ENCODE results near the gene BTBD6. TPM values are rescaled to one million over a fixed set of nuclear protein-coding genes. Genes with fewer than 3 reads are reported as not detected.

The BTBD6 gene
- total RNA-seq, 8 experiments from 2014 or later = 18.8 to 29.3 (median 26.3) TPM

DNA sequence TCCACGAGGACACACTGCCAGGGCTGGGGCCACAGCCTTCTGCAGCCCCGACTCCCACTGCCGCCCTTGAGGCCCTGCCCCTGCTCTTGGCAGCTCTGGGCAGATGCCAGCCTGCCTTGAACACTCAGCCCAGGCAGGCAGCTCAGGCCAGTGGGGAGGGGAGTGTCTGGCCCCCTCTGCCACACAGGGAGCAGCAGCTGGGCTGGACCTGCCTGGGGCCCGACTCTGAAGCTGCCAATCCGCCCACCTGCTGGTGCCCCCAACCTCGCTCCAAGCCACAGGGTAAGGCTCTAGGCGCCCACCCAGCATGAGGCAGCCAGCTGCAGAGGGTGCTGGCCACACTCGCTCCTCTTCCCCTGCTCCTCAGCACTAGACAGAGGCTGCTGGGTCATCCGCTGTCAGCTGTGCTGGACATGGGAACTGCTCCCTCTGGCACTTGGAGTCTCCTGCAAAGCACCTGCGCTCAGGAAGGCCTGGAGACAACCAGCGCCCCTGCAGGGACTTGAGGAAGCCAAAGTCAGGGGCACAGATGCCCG is 42.6 kb upstream of the BTBD6 start:
- in situ Hi-C loops (cut with MboI; ENCODE audit: low pct_unique_long_range_greater_than_20kb in 2 of 9, low sequenced_read_pairs in 9 of 9, unreplicated experiment in 9 of 9) = loop anchor here in 1 of 9 experiments (25.0 kb wide), 1 partner anchor 157 kb away; no protein-coding TSS in a partner anchor
- Histone ChIP-seq H3K4me3 (no peak overlapping the region), H3K4me1 (replicated peaks in 1 of 2) (peaks cover 21 to 32% of the 10 kb centered on the region in 2 donors), H3K27ac (no peak overlapping the region)
- ATAC-seq (replicated peaks in 6 of 8) = peak in 3 of 8 experiments; percentile 2 to 15 (median 3)
- 20 to 100% (median 60%) methylated on average over 1 to 3 of the region's 12 CpGs; no CpG with 5 or more reads in 7 of the 10 experiments for WGBS, 10 experiments

DNA sequence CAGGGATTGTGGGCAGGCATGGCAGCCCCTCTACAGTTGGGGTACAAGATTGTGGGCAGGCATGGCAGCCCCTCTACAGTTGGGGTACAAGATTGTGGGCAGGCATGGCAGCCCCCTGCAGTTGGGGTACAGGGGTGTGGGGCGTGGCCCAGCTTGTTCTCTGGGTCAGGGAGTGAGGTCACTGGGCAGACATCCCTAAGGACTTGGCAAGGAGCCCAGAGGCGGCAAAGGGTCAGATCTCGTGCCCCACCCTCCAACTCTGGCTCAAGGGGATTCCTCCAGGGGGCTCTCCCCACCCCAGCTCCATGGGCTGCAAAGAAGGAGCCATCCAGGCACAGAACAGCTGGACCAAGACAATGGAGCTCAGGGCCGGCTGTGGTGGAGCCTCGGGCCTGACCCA is 41.5 kb upstream of the BTBD6 start:
- in situ Hi-C loops (cut with MboI; ENCODE audit: low pct_unique_long_range_greater_than_20kb in 2 of 9, low sequenced_read_pairs in 9 of 9, unreplicated experiment in 9 of 9) = loop anchor here in 1 of 9 experiments (25.0 kb wide), 1 partner anchor 155 kb away; no protein-coding TSS in a partner anchor
- no peak overlapping the region for H3K27ac ChIP-seq
- ATAC-seq (replicated peaks in 6 of 8) = no peak
- no CpG with 5 or more reads among the region's 5 CpGs for WGBS, 10 experiments
- no peak overlapping the region for H3K4me3 ChIP-seq
- peaks cover 10 to 23% of the 10 kb centered on the region in 2 donors for H3K4me1 ChIP-seq (replicated peaks in 1 of 2)

DNA sequence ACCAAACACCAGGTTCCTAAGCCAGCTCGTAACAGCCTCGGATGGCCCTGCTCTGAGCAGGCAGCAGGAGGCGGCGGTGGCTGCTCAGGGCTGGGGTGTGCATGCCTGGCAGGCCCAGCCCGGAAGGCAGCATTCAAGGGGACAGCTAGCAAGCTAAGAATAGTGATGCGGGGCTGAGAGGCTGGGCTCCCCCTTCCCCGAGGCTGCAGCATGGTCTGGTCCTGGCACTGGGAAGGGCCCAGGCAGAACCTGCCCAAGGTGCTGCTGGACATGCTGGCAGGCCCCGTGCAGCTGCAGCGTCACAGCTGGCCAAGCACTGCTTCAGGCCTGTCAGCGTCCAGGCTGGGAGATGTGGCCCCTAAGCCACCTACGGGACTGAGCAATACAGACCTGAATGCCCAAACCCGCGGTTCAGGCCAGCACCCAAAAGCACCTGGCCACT is 40.9 kb upstream of the BTBD6 start:
- peak in 6 of 8 experiments; percentile 3 to 11 (median 7) for ATAC-seq (replicated peaks in 6 of 8)
- Histone ChIP-seq H3K27ac (no peak overlapping the region), H3K4me1 (replicated peaks in 1 of 2) (peaks cover 7 to 20% of the 10 kb centered on the region in 2 donors), H3K4me3 (no peak overlapping the region)
- in situ Hi-C loops (cut with MboI; ENCODE audit: low pct_unique_long_range_greater_than_20kb in 2 of 9, low sequenced_read_pairs in 9 of 9, unreplicated experiment in 9 of 9) = loop anchor here in 1 of 9 experiments (25.0 kb wide), 1 partner anchor 155 kb away; no protein-coding TSS in a partner anchor
- 30 to 64% (median 60%) methylated on average over 2 to 4 of the region's 13 CpGs; no CpG with 5 or more reads in 7 of the 10 experiments for WGBS, 10 experiments

DNA sequence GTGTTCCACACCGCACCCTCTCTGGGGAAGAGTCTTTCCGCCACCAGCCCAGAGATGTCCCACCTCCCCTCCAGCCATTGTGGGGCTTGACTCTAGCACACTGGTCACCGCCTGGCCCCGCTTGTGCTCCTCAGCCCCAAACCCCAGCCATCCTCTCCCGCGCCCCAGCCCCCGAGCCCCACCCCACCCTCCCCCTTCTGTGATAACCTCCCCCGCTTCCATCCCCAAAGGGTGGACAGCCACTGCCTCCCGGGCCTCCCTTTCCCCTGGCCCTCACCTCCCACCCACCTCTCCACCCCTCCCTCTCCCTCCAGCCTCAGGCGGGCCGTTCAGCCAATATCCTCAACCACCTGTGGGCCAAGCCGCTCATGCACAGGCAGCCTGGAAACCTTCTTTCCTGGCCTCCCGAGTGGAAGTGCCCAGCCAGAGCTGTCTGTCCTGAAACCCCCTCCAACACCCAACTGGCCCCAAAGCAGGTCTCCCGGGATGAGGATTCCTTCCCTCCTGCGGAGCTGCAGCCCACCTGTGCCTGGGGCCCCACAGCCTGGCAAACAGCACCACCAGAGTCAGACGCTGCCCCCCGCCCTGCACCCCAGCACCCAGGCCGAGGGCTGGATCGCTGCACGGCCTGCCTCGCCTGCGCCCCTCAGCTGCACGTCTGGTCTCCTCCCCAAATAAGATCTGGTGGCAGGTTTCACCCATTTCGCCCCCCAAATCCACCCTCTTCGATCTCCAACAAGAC is 40.2 kb upstream of the BTBD6 start:
- no peak overlapping the region for H3K27ac ChIP-seq
- ATAC-seq (replicated peaks in 6 of 8) = no peak
- no CpG with 5 or more reads among the region's 25 CpGs for WGBS, 10 experiments

DNA sequence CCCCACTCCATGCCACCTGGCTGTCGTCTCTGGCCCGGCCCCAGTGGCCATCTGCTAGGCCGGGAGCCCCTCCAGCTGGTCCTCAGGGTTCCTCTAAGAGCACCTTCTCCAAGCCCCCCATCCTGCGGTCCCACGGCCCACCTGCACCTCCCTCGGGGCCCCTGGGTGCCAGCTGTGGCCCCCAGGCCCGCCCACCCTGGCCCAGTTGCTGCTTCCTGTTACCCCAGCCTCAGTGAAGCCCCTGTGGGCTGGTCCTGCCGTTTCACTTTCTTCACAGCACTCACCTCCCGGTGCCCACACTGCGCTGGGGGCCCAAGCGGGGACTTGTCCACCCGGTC is 39.6 kb upstream of the BTBD6 start:
- Histone ChIP-seq H3K27ac (no peak overlapping the region), H3K4me3 (no peak overlapping the region), H3K4me1 (replicated peaks in 1 of 2) (peaks cover 5 to 16% of the 10 kb centered on the region in 2 donors)
- ATAC-seq (replicated peaks in 6 of 8) = no peak
- WGBS, 10 experiments = 80% methylated on average over 1 of the region's 12 CpGs; no CpG with 5 or more reads in 9 of the 10 experiments
- in situ Hi-C loops (cut with MboI; ENCODE audit: low pct_unique_long_range_greater_than_20kb in 2 of 9, low sequenced_read_pairs in 9 of 9, unreplicated experiment in 9 of 9) = loop anchor here in 1 of 9 experiments (25.0 kb wide), 1 partner anchor 154 kb away; no protein-coding TSS in a partner anchor

More for the DNA sequence above, 40.2 kb upstream of the BTBD6 start:
- no peak overlapping the region for H3K4me3 ChIP-seq
- in situ Hi-C loops (cut with MboI; ENCODE audit: low pct_unique_long_range_greater_than_20kb in 2 of 9, low sequenced_read_pairs in 9 of 9, unreplicated experiment in 9 of 9) = loop anchor here in 1 of 9 experiments (25.0 kb wide), 1 partner anchor 154 kb away; no protein-coding TSS in a partner anchor
- H3K4me1 ChIP-seq (replicated peaks in 1 of 2) = peaks cover 10 to 22% of the 10 kb centered on the region in 2 donors

DNA sequence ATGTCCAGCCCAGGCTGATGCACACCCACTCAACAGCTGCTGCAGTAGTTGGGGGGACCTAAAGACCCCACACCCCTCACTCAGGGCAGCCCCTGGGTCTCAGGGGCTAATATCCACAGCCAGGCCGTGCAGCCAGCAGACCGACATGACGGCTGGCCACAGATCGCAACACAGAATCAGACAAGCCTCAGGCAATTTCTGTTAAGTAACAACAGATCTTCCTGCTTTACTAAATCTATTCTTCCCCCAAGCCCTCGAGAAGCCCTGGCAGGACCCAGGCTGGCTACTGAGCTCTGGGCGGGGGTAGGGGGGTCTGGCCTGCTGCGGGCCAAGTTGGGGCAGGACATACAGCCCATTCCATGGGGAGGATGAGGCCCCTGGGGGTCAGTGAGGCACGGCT is 39.2 kb upstream of the BTBD6 start:
- Histone ChIP-seq H3K4me1 (replicated peaks in 1 of 2) (peaks cover 5 to 14% of the 10 kb centered on the region in 2 donors), H3K4me3 (no peak overlapping the region), H3K27ac (no peak overlapping the region)
- no peak for ATAC-seq (replicated peaks in 6 of 8)
- 100% methylated on average over 2 of the region's 8 CpGs; no CpG with 5 or more reads in 9 of the 10 experiments for WGBS, 10 experiments
- in situ Hi-C loops (cut with MboI; ENCODE audit: low pct_unique_long_range_greater_than_20kb in 2 of 9, low sequenced_read_pairs in 9 of 9, unreplicated experiment in 9 of 9) = loop anchor here in 1 of 9 experiments (25.0 kb wide), 1 partner anchor 153 kb away; no protein-coding TSS in a partner anchor

DNA sequence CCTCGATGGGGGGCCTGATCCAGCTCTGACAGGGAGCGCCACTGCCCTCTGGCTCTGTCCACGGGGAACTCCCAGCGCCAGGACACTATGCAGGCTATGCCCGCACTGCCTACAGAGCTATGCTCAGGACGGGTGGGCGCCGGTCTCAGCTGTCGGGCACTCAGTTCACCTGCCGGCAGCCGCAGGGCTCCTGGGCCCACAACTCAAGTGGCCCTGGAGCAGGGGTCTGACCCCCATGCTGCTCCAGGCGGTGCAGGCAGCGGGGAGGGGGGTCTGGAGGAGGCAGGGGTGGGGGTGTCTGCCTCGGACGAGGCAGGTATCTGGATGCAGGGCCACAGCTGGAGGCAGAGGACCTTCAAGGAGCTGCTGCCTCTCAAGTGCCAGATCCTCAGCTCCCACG is 38.7 kb upstream of the BTBD6 start:
- Histone ChIP-seq H3K4me3 (no peak overlapping the region), H3K4me1 (replicated peaks in 1 of 2) (peaks cover 5 to 14% of the 10 kb centered on the region in 2 donors), H3K27ac (no peak overlapping the region)
- WGBS, 10 experiments = 100% methylated on average over 1 of the region's 16 CpGs; no CpG with 5 or more reads in 9 of the 10 experiments
- ATAC-seq (replicated peaks in 6 of 8) = no peak
- in situ Hi-C loops (cut with MboI; ENCODE audit: low pct_unique_long_range_greater_than_20kb in 2 of 9, low sequenced_read_pairs in 9 of 9, unreplicated experiment in 9 of 9) = loop anchor here in 1 of 9 experiments (25.0 kb wide), 1 partner anchor 153 kb away; no protein-coding TSS in a partner anchor

DNA sequence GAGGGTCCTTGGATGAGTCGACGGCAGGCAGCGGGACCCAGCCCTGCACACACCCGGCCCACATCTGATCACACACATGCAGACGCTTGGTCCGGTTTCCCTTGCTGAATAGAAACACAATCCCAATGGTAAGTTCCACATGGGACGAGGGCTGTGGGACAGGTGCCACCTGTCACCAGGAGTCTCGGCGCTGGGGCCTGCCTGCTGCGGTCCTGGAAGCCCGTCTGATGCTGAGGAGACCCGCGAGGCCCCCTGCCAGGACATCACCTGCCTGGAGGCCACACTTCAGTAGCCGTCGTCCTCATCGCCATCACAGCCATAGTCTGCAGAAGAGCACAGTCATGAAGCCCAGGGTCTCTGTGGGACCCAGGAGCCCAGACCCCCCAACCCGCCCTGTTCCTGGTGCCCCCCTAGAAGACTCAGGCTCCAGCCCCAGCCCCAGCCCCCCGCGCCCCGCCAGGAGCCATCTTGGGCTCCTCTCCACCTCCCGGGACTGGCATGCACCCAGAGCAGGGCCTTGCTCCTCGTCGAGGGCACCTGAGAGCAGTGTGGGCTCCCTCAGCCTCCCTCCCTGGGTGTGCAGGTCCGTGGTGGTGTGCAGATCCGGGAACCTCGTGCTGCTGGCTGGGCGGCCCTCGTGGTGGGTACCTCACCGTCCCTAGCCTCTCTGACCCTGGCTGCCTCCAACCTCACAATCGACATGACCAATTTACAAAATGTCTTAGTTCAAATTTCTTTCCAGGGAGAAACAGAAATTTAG is 37.9 kb upstream of the BTBD6 start:
- H3K4me1 ChIP-seq (replicated peaks in 1 of 2) = peaks cover 5 to 12% of the 10 kb centered on the region in 2 donors
- no peak overlapping the region for H3K4me3 ChIP-seq
- 90 to 93% (median 90%) methylated on average over 2 to 8 of the region's 30 CpGs; no CpG with 5 or more reads in 7 of the 10 experiments for WGBS, 10 experiments
- no peak overlapping the region for H3K27ac ChIP-seq
- in situ Hi-C loops (cut with MboI; ENCODE audit: low pct_unique_long_range_greater_than_20kb in 2 of 9, low sequenced_read_pairs in 9 of 9, unreplicated experiment in 9 of 9) = loop anchor here in 1 of 9 experiments (25.0 kb wide), 1 partner anchor 152 kb away; no protein-coding TSS in a partner anchor
- no peak for ATAC-seq (replicated peaks in 6 of 8)

DNA sequence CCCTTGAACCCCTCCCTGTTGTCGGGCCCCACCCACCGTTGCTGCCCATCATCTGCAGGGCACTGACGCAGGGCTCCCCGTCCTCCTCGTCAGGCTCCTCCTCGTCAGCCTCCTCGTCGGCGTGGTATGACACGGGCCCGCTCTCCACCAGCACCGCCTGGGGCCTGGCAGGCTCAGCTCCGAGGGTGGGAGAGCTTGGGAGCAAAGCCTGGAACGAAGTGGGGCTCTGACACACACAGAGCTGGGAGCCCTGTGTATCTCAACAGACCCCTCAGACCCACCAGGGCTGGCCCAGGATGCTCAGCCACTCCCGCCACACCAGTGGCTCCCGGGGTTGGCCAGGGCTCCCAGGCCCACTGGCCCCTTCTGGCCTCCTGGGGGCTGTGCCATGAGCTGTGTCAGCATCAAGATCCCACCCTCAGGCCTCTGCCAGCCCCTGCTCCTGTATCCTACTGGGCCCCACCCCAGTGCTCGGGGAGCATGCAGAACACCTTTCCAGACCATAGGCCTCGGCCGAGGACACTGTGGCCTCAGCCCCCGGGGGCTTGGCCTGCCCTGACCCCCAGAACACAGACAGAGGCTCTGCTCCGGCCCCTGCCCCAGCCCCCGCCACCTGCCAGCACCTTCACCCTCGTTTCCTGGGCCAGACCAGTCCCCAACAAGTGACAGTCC is 37.1 kb upstream of the BTBD6 start:
- 80 to 99% methylated on average over 2 to 11 of the region's 23 CpGs; no CpG with 5 or more reads in 8 of the 10 experiments for WGBS, 10 experiments
- in situ Hi-C loops (cut with MboI; ENCODE audit: low pct_unique_long_range_greater_than_20kb in 2 of 9, low sequenced_read_pairs in 9 of 9, unreplicated experiment in 9 of 9) = loop anchor here in 1 of 9 experiments (25.0 kb wide), 1 partner anchor 151 kb away; no protein-coding TSS in a partner anchor
- Histone ChIP-seq H3K4me3 (no peak overlapping the region), H3K4me1 (replicated peaks in 1 of 2) (peaks cover 5 to 6% of the 10 kb centered on the region in 2 donors), H3K27ac (no peak overlapping the region)
- no peak for ATAC-seq (replicated peaks in 6 of 8)

DNA sequence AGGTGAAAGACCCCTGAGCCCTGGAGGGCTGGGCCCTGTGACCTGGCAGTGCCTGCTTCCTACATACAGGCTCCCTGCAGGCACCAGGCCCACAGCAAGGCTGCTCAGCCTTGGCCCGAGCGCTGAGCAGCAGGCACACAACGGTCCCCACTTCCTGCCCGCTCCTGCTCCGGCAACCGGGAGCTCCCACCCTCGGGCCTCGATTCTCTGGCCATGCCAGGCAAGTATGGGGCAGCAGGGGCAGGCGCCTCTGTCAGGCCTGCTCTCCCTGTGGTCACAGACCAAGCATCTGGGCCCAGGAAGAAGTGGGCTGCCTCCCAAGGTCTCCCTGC is 36.6 kb upstream of the BTBD6 start:
- in situ Hi-C loops (cut with MboI; ENCODE audit: low pct_unique_long_range_greater_than_20kb in 2 of 9, low sequenced_read_pairs in 9 of 9, unreplicated experiment in 9 of 9) = loop anchor here in 1 of 9 experiments (25.0 kb wide), 1 partner anchor 151 kb away; no protein-coding TSS in a partner anchor
- no peak for ATAC-seq (replicated peaks in 6 of 8)
- Histone ChIP-seq H3K27ac (peak overlapping the region in 1 of 2 donors; percentile 26), H3K4me1 (replicated peaks in 1 of 2) (peaks cover 5 to 6% of the 10 kb centered on the region in 2 donors), H3K4me3 (no peak overlapping the region)
- WGBS, 10 experiments = 89% methylated on average over 8 of the region's 9 CpGs; no CpG with 5 or more reads in 9 of the 10 experiments

DNA sequence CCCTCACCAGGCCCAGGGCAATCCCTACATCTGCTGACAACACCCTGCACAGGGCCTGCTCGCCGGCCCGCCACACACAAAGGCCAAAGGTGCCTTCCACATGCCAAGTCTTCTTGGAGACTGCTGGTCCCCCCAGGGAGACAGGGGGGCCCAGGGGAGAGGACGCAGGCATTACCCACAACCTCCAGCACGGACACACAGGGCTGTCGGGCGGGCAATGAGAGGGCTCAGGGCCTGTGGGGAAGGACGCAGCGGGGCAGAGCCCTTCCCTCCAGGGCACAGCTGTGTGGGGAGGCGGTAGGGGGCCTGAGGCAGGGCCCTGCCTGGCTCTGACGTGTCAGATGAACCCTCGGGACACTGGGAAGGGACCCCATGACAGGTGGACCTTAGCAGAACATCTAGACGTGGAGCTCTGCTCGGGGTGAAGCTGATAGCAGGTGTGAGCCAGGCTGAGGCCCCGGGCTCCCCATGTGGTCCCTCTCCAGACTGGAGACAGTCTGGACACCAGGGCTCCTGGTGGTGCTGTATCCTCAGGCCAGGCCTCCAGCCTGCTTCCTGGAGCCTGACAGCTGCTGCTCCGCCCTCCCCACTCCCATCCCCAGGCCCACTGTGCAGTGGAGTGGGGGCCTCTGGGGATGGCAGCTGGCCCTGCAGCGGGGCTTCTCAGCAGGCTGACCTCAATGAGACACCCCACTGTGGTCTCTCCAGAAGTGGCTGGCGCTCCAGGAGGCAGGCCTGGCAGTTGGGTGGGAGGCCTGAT is 35.6 kb upstream of the BTBD6 start:
- 79 to 93% methylated on average over 3 to 8 of the region's 18 CpGs; no CpG with 5 or more reads in 8 of the 10 experiments for WGBS, 10 experiments

More for the DNA sequence above, 35.6 kb upstream of the BTBD6 start:
- Histone ChIP-seq H3K4me1 (replicated peaks in 1 of 2) (peaks cover 4 to 5% of the 10 kb centered on the region in 2 donors), H3K27ac (peak overlapping the region in 1 of 2 donors; percentile 70), H3K4me3 (no peak overlapping the region)
- in situ Hi-C loops (cut with MboI; ENCODE audit: low pct_unique_long_range_greater_than_20kb in 2 of 9, low sequenced_read_pairs in 9 of 9, unreplicated experiment in 9 of 9) = loop anchor here in 1 of 9 experiments (25.0 kb wide), 1 partner anchor 150 kb away; no protein-coding TSS in a partner anchor
- ATAC-seq (replicated peaks in 6 of 8) = peak in 6 of 8 experiments; percentile 46 to 84 (median 78)

Measured in motor neuron (in vitro differentiated cells).